ENCODE data around the gene COG7. TPM values are rescaled to one million over a fixed set of nuclear protein-coding genes. Genes with fewer than 3 reads are reported as not detected.

The COG7 gene
- polyA plus RNA-seq, 1 of the 3 experiments (the other 2 are of a cell fraction): 33.0 TPM

GRCh38 chr16:23395732-23396131 lies 57.3 kb downstream of the COG7 start:
- Histone ChIP-seq H3K9me2 (no peaks in the 10 kb centered on the region), H3F3A (replicated peaks; ENCODE audit: insufficient read depth) (no peaks in the 10 kb centered on the region), H3K4me2 (no peak overlapping the region), H3K4me3 (ENCODE audit: low read depth in 2 of 2, low read length in 1 of 2) (no peak overlapping the region), H3K27me3 (ENCODE audit: insufficient read depth) (no peaks in the 10 kb centered on the region), H3K9me3 (no peaks in the 10 kb centered on the region), H3K79me2 (ENCODE audit: insufficient read depth) (no peaks in the 10 kb centered on the region), H3K36me3 (replicated peaks in 1 of 2; ENCODE audit: control insufficient read depth in 1 of 2, insufficient read depth in 2 of 2, low read length in 1 of 2) (peaks cover 32 to 60% of the 10 kb centered on the region in 2 experiments), H4K20me1 (ENCODE audit: insufficient read depth) (no peaks in the 10 kb centered on the region), H3K9ac (no peak overlapping the region), H3K27ac (ENCODE audit: low read depth in 2 of 2, low read length in 1 of 2) (no peak overlapping the region), H2AFZ (ENCODE audit: low read depth) (no peak overlapping the region), H3K4me1 (ENCODE audit: control insufficient read depth in 1 of 2, insufficient read depth in 2 of 2, low read depth in 1 of 2, low read length in 1 of 2) (peaks cover 0 to 2% of the 10 kb centered on the region in 2 experiments; a peak in 1 of 4 replicates)
- ChIA-PET POLR2A (no interaction called here), CTCF (interaction anchor here (4.8 kb wide), 1 partner anchor 40 kb away, joined by 28 read pairs; no protein-coding TSS in a partner anchor)
- TF ChIP-seq POLR2AphosphoS5 (IDR thresholded peaks at IDR 0.05; ENCODE audit: low read depth, low read length) (no peak), NFIC (IDR thresholded peaks at IDR 0.05; ENCODE audit: borderline replicate concordance) (no peak), GATA2 (CRISPR knock-in tag; IDR thresholded peaks at IDR 0.05) (no peak), YY1 (IDR thresholded peaks at IDR 0.05; ENCODE audit: low read depth) (no peak), SMC3 (IDR thresholded peaks at IDR 0.05; ENCODE audit: low read depth, low read length) (no peak), RCOR1 (IDR thresholded peaks at IDR 0.05; ENCODE audit: low read length) (no peak), MXI1 (IDR thresholded peaks at IDR 0.05; ENCODE audit: low read depth, low read length) (no peak), TAF1 (IDR thresholded peaks at IDR 0.05; ENCODE audit: borderline replicate concordance, low read depth, low read length) (no peak)
- 93% methylated on average over 6 of the region's 6 CpGs for WGBS (ENCODE audit: low lambda C conversion rate)
- DNase-seq: no peak

GRCh38 chr16:23394141-23394831 lies 58.7 kb downstream of the COG7 start:
- peaks cover 30 to 53% of the 10 kb centered on the region in 2 experiments for H3K36me3 ChIP-seq (replicated peaks in 1 of 2; ENCODE audit: control insufficient read depth in 1 of 2, insufficient read depth in 2 of 2, low read length in 1 of 2)
- H3K4me1 ChIP-seq (ENCODE audit: control insufficient read depth in 1 of 2, insufficient read depth in 2 of 2, low read depth in 1 of 2, low read length in 1 of 2): peaks cover 0 to 2% of the 10 kb centered on the region in 2 experiments; a peak in 1 of 4 replicates
- H3K4me2 ChIP-seq: no peak overlapping the region
- H2AFZ ChIP-seq (ENCODE audit: low read depth): no peak overlapping the region
- H3K9me2 ChIP-seq: no peaks in the 10 kb centered on the region
- no peaks in the 10 kb centered on the region for H3K27me3 ChIP-seq (ENCODE audit: insufficient read depth)
- 93% methylated on average over 4 of the region's 4 CpGs for WGBS (ENCODE audit: low lambda C conversion rate)
- POLR2A ChIA-PET: no interaction called here
- H4K20me1 ChIP-seq (ENCODE audit: insufficient read depth): no peaks in the 10 kb centered on the region
- no peak overlapping the region for H3K4me3 ChIP-seq (ENCODE audit: low read depth in 2 of 2, low read length in 1 of 2)
- H3K79me2 ChIP-seq (ENCODE audit: insufficient read depth): no peaks in the 10 kb centered on the region
- H3K9ac ChIP-seq: no peak overlapping the region
- H3K27ac ChIP-seq (ENCODE audit: low read depth in 2 of 2, low read length in 1 of 2): no peak overlapping the region
- no peaks in the 10 kb centered on the region for H3K9me3 ChIP-seq
- DNase-seq: no peak
- CTCF ChIA-PET: no interaction called here
- no peaks in the 10 kb centered on the region for H3F3A ChIP-seq (replicated peaks; ENCODE audit: insufficient read depth)
- TF ChIP-seq TCF12 (IDR thresholded peaks at IDR 0.05): no peak
- no peak for TF ChIP-seq GABPA (IDR thresholded peaks at IDR 0.05; ENCODE audit: low read depth)
- TF ChIP-seq NFIC (IDR thresholded peaks at IDR 0.05; ENCODE audit: borderline replicate concordance): no peak
- TF ChIP-seq POLR2AphosphoS5 (IDR thresholded peaks at IDR 0.05; ENCODE audit: low read depth, low read length): no peak

- Histone ChIP-seq H3K27me3 (ENCODE audit: insufficient read depth) (no peaks in the 10 kb centered on the region), H3K27ac (ENCODE audit: low read depth in 2 of 2, low read length in 1 of 2) (no peak overlapping the region), H3K4me3 (ENCODE audit: low read depth in 2 of 2, low read length in 1 of 2) (no peak overlapping the region), H3K9me2 (no peaks in the 10 kb centered on the region), H3K79me2 (ENCODE audit: insufficient read depth) (no peaks in the 10 kb centered on the region), H3K36me3 (replicated peaks in 1 of 2; ENCODE audit: control insufficient read depth in 1 of 2, insufficient read depth in 2 of 2, low read length in 1 of 2) (peaks cover 21 to 32% of the 10 kb centered on the region in 2 experiments), H3F3A (replicated peaks; ENCODE audit: insufficient read depth) (no peaks in the 10 kb centered on the region), H3K4me1 (ENCODE audit: control insufficient read depth in 1 of 2, insufficient read depth in 2 of 2, low read depth in 1 of 2, low read length in 1 of 2) (peaks cover 0 to 2% of the 10 kb centered on the region in 2 experiments; a peak in 1 of 4 replicates), H4K20me1 (ENCODE audit: insufficient read depth) (no peaks in the 10 kb centered on the region), H2AFZ (ENCODE audit: low read depth) (no peak overlapping the region), H3K9me3 (no peaks in the 10 kb centered on the region), H3K9ac (no peak overlapping the region), H3K4me2 (no peak overlapping the region)
- WGBS (ENCODE audit: low lambda C conversion rate): 100% methylated on average over 5 of the region's 6 CpGs
- CTCF ChIA-PET: interaction anchor here (0.7 to 2.1 kb wide), 2 partner anchors 111 to 209 kb away, joined by 3 to 11 read pairs; partner anchors contain the start of gene SCNN1G
- TF ChIP-seq MEF2A (IDR thresholded peaks at IDR 0.05; ENCODE audit: borderline replicate concordance, low read depth): no peak
- POLR2A ChIA-PET: no interaction called here
- DNase-seq: no peak
Observed at GRCh38 chr16:23392223-23392600, 60.8 kb downstream of the COG7 start.
